Measurements from ENCODE around the gene OR11G2.

Gene OR11G2

DNA sequence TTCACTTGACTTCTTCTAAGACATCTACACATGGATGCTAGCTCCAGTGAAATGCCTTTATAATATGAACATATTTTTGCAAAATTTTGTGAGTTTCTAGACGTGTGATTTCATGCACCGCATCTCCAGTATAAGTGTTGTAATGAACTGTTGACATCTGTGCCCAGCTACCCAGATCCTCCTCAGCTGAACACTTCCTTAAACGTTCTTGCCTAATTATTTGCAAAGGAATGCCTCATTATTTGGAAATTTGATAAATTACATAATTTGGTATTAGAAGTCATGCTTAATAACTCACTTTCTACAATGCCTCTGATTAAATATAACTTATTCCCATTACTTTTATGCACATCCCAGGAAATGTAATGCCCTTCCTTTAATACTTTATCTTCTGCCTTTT lies 14.0 kb downstream of the OR11G2 start:
- TF ChIP-seq GATA3 (IDR thresholded peaks at IDR 0.05; ENCODE audit: low read depth, low read length), result no peak
- no peak for TF ChIP-seq GATA2 (IDR thresholded peaks at IDR 0.05; ENCODE audit: low read depth, low read length)

DNA sequence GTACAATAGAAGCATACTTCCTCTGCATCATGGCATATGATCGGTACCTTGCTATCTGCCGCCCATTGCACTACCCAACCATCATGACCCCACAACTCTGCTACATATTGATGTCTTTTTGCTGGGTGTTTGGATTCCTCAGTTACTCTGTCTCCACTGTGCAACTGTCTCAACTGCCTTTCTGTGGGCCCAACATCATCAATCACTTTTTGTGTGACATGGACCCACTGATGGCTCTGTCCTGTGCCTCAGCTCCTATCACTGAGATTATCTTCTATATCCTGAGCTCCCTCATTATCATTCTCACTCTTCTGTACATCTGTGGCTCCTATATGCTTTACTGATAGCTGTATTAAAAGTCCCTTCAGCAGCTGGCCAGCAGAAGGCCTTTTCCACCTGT lies 18.9 kb downstream of the OR11G2 start:
- TF ChIP-seq GATA3 (IDR thresholded peaks at IDR 0.05; ENCODE audit: low read depth, low read length) (no peak), GATA2 (IDR thresholded peaks at IDR 0.05; ENCODE audit: low read depth, low read length) (no peak)

DNA sequence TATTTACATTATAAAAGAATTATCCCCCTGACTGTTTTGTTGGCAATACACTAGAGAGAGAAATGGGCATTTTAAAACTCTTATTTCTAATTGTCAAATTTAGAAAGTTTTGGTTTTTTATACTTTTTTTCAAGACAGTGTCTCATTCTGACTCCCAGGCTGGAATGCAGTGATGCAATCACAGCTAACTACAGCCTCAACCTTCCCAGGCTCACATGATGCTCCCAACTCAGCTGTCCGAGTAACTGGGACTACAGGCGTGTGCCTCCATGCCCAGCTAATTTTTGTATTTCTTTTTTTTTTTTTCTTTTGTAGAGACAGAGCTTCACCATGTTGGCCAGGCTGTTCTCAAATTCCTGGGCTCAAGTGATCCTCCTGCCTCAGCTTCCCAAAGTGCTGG lies 24.5 kb downstream of the OR11G2 start:
- TF ChIP-seq GATA3 (IDR thresholded peaks at IDR 0.05; ENCODE audit: low read depth, low read length) (no peak), GATA2 (IDR thresholded peaks at IDR 0.05; ENCODE audit: low read depth, low read length) (no peak)

DNA sequence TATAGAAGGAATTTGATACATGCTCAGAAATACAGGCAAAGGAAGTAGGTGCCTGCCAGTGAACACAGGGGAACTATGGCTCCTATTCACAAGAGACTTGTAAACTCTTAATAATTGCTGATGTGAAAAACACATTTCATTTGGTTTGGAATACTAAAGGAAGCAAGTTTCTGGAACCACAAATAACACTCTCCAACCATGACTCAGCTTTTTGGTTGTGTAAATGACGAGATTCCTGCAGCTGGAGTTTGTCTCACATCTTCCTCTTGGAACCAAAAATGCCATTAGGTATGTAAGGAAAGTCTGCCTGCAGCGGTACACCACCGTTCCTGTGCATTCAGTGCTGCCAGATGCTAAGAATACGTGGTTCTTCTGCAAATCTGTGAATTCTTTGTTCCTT lies 28.3 kb downstream of the OR11G2 start:
- no peak for TF ChIP-seq GATA2 (IDR thresholded peaks at IDR 0.05; ENCODE audit: low read depth, low read length)
- TF ChIP-seq GATA3 (IDR thresholded peaks at IDR 0.05; ENCODE audit: low read depth, low read length), result no peak

DNA sequence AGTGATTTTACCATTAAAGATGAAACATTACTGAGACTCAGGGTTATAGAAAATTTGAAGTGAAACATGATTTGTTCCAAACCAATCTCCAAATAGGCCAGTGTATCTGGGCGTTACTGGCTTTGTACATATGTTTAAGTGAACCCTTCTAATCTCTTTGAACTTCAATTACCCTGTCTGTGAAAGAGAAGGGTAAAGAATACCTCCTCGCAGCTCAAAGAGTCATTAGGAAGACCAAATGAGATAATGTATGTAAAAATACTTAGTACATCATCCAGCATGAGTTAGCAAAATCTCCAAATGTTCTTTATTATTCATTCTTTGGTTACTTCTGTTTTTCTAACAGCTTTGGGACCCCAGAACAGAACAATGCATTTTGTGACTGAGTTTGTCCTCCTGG lies 32.7 kb downstream of the OR11G2 start, which contains the start of gene OR11H6:
TSS of gene OR11H6 (plus strand) at position 301 of the 400 bp plus-strand sequence. CDS start at position 301, 0 bp downstream.
- TF ChIP-seq GATA3 (IDR thresholded peaks at IDR 0.05; ENCODE audit: low read depth, low read length) (no peak), GATA2 (IDR thresholded peaks at IDR 0.05; ENCODE audit: low read depth, low read length) (no peak)

DNA sequence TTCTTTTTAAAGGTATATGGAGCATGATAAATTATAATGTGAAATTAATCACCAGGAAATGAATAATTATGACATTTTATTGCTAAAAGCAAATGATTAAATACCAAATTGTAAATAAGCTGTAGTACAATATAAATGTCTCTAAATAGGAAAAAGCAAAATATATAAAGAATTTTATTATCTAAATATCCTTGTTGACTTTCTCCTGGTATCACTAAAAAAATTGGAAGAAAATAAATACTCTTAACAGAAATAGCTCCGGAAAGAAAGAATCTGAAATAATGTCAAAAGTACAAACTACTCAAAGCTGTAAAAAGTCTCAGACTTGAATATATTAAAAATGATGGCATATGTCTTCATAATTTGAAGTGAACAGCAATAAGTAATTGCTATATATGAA lies 38.0 kb downstream of the OR11G2 start, which contains the start of gene OR11H7:
TSS of gene OR11H7 (plus strand) at position 301 of the 400 bp plus-strand sequence.
- TF ChIP-seq GATA3 (IDR thresholded peaks at IDR 0.05; ENCODE audit: low read depth, low read length) (no peak), GATA2 (IDR thresholded peaks at IDR 0.05; ENCODE audit: low read depth, low read length) (no peak)

DNA sequence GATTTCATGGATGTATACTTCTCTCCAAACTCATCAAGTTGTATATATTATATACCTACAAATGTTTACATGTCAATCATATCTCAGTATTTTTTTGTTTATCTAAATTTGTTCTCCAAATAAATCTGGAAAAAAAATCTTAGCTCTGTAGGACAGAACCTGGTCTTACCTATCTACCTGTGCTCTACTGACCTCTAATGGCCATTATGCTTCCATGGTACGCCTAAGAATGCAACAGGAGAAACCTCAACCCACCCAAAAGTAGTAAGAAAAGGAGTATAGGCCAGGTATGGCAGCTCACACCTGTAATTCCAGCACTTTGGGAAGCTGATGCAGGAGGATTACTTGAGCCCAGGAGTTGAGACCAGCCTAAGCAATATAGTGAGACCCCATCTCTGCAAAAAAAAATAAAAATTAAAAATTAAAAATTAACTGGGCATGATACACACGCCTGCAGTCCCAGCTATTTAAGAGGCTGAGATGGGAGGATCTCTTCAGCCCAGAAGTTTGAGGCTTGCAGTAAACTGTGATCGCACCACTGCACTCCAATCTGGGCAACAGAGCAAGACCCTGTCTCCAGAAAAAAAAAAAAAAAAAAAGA lies 57.0 kb downstream of the OR11G2 start:
- TF ChIP-seq GATA2 (IDR thresholded peaks at IDR 0.05; ENCODE audit: low read depth, low read length) (no peak), GATA3 (IDR thresholded peaks at IDR 0.05; ENCODE audit: low read depth, low read length) (no peak)
